WTC11 (cell line): ENCODE data around the gene CD79B. TPM values are rescaled to one million over a fixed set of nuclear protein-coding genes. Genes with fewer than 3 reads are reported as not detected.
A peak's percentile ranks its signal among the peaks of the same experiment; 100 is the strongest.
"Not testable (repeated sequence)": the region's sequence is repeated elsewhere in the genome, so short reads cannot be mapped to it uniquely, and the experiment has no call there.

Experiments used
- ATAC-seq: fragments of 200-7000 bp; cut with Tn5 transposase; 2 replicates; pipeline ENCODE4 v1.10.0; 2021; ENCODE audit warnings: mild to moderate bottlenecking, moderate library complexity
- CTCF ChIA-PET: fragments of 300-600 bp; sonication (Branson Sonifier 250); formaldehyde crosslinking; loops from one replicate; lab custom pipeline; 2021; ENCODE audit warnings: antibody characterized with exemption; lab: Charles Lee
- POLR2A ChIA-PET: fragments of 350-600 bp; sonication (Branson Sonifier 250); formaldehyde crosslinking; loops from one replicate; lab custom pipeline; 2021; ENCODE audit warnings: antibody characterized with exemption; lab: Charles Lee
- DNase-seq: peaks from one replicate; pipeline ENCODE4 v3.0.0; 2021; ENCODE audit warnings: low spot score
- H3K27ac Mint-ChIP-seq: 2 replicates; pipeline ENCODE4 v1.8.0; 2021; ENCODE audit warnings: mixed read lengths
- H3K27me3 Mint-ChIP-seq: 2 replicates; pipeline ENCODE4 v1.8.0; 2021; ENCODE audit warnings: low read depth, mild to moderate bottlenecking, moderate library complexity, mixed read lengths
- H3K36me3 Mint-ChIP-seq: 2 replicates; pipeline ENCODE4 v1.8.0; 2021; ENCODE audit warnings: mixed read lengths
- H3K4me1 Mint-ChIP-seq: 2 replicates; pipeline ENCODE4 v1.8.0; 2022; ENCODE audit warnings: mixed read lengths
- H3K4me3 Mint-ChIP-seq: 2 replicates; pipeline ENCODE4 v1.8.0; 2021; ENCODE audit warnings: mild to moderate bottlenecking, moderate library complexity, mixed read lengths
- H3K9me3 Mint-ChIP-seq: 2 replicates; pipeline ENCODE4 v1.8.0; 2021; ENCODE audit warnings: mixed read lengths
- CREM ChIP-seq: sonication (generic); formaldehyde crosslinking; IDR thresholded peaks from 2 replicates; pipeline ENCODE4 v1.8.1; 2022; ENCODE audit warnings: mild to moderate bottlenecking, missing genetic modification reagents, moderate library complexity
- CTCF ChIP-seq: fragments of 200-600 bp; IDR thresholded peaks from 2 replicates; pipeline ENCODE4 v1.8.0; 2022; ENCODE audit warnings: antibody characterized with exemption
- ELF4 ChIP-seq: sonication (generic); formaldehyde crosslinking; IDR thresholded peaks from 2 replicates; pipeline ENCODE4 v1.8.1; 2022; ENCODE audit warnings: low read depth, mild to moderate bottlenecking, moderate library complexity, missing genetic modification reagents
- FOXP4 ChIP-seq: sonication (generic); formaldehyde crosslinking; IDR thresholded peaks from 2 replicates; pipeline ENCODE4 v1.8.0; 2022; ENCODE audit warnings: mild to moderate bottlenecking, missing genetic modification reagents
- GABPB1 ChIP-seq: sonication (generic); formaldehyde crosslinking; IDR thresholded peaks from 2 replicates; pipeline ENCODE4 v1.8.1; 2023; ENCODE audit warnings: mild to moderate bottlenecking, missing genetic modification reagents
- NFATC4 ChIP-seq: fragments of 250-450 bp; sonication (Bioruptor Pico); IDR thresholded peaks from 2 replicates; pipeline ENCODE4 v1.9.0; 2021; ENCODE audit warnings: mild to moderate bottlenecking
- TP53 ChIP-seq: sonication (generic); formaldehyde crosslinking; IDR thresholded peaks from 2 replicates; pipeline ENCODE4 v1.8.1; 2023; ENCODE audit warnings: mild to moderate bottlenecking, missing genetic modification reagents
- USF1 ChIP-seq: sonication (generic); formaldehyde crosslinking; IDR thresholded peaks from 2 replicates; pipeline ENCODE4 v1.8.0; 2022; ENCODE audit warnings: mild to moderate bottlenecking, missing genetic modification reagents
- ZBTB21 ChIP-seq: sonication (generic); formaldehyde crosslinking; IDR thresholded peaks from 2 replicates; pipeline ENCODE4 v1.8.1; 2023; ENCODE audit warnings: mild to moderate bottlenecking, missing genetic modification reagents, borderline replicate concordance
- ZNF219 ChIP-seq: sonication (generic); formaldehyde crosslinking; IDR thresholded peaks from 2 replicates; pipeline ENCODE4 v1.8.0; 2023; ENCODE audit warnings: missing genetic modification reagents, mild to moderate bottlenecking, borderline replicate concordance
- ZNF396 ChIP-seq: fragments of 250-450 bp; sonication (Bioruptor Pico); IDR thresholded peaks from 2 replicates; pipeline ENCODE4 v1.8.0; 2021; ENCODE audit warnings: mild to moderate bottlenecking, moderate library complexity, borderline replicate concordance
- total RNA-seq: library from RNA; stranded (reverse); gene quantifications from 3 replicates; pipeline ENCODE4 v1.2.3, GENCODE V29; 2021
- TF ChIP-seq, protein P1 (sequence below): sonication (generic); formaldehyde crosslinking; conservative IDR thresholded peaks from 2 replicates; pipeline ENCODE4 v1.8.1; 2022; ENCODE audit warnings: mild to moderate bottlenecking, missing genetic modification reagents

Gene CD79B
- total RNA-seq, 1 experiment from 2014 or later = 3.0 TPM

DNA sequence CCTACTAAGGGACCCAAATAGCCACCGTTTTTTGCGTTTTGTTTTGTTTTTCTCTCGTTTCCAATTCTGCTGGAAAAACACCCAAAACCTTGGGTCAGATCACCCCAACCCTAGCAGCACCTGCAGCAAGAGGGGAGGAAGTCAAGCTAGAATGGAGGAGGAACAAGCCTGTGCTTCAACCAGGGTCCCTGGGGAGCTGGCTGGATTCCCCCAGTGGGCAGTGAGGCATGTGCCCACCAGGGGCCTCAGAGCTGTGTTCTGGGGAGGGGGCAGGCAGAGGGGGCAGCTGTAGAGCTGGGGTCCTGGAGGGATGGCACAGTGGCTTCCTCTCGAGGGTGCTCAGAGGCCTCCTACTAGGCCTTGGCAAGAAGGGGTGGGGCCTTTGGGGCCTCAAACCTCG lies 6.5 kb downstream of the CD79B start:
- POLR2A ChIA-PET = no interaction called here
- CTCF ChIA-PET = interaction anchor here (0.6 to 1.2 kb wide), 4 partner anchors 21 to 100 kb away, joined by 3 to 4 read pairs (median 3); no protein-coding TSS in a partner anchor
- Mint-ChIP-seq H3K27ac (no peak overlapping the region), H3K4me1 (peaks cover under 1% of the 10 kb centered on the region), H3K27me3 (no peaks in the 10 kb centered on the region), H3K36me3 (no peaks in the 10 kb centered on the region), H3K9me3 (no peaks in the 10 kb centered on the region), H3K4me3 (no peak overlapping the region)
- no peak for DNase-seq
- no peak for ATAC-seq
- TF ChIP-seq ZNF219 (CRISPR knock-in tag) (no peak), ZNF396 (CRISPR knock-in tag) (no peak), GABPB1 (CRISPR knock-in tag) (no peak), NFATC4 (no peak), USF1 (CRISPR knock-in tag) (no peak), TP53 (CRISPR knock-in tag) (no peak), FOXP4 (CRISPR knock-in tag) (no peak), ELF4 (no peak), CREM (CRISPR knock-in tag) (no peak)
- TF ChIP-seq, protein P1, sequence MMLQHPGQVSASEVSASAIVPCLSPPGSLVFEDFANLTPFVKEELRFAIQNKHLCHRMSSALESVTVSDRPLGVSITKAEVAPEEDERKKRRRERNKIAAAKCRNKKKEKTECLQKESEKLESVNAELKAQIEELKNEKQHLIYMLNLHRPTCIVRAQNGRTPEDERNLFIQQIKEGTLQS (CRISPR knock-in tag) = no peak

DNA sequence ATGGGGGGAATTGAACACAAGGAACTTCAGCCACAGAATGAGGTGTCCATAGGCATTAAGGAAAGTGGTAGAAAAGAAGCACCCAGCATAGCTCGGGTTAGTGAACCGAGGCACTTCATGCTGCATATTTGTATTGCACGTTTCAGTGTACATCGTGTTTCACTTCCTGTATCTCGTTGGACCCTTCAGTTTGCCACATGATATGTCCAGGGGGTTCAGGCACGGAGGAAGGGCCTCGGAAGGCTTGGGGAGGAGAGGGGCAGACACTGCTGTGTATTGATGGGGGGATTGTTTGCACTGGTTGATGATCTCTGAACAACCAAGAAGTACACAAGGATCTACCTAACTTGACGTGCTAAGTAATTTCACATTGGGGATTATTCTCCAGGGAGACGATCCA lies 9.7 kb downstream of the CD79B start:
- POLR2A ChIA-PET = interaction anchor here (0.7 kb wide), 1 partner anchor 86 kb away, joined by 3 read pairs; no protein-coding TSS in a partner anchor
- H3K4me3 Mint-ChIP-seq, H3K27me3 Mint-ChIP-seq: not testable (repeated sequence)

GRCh38 chr17:63920779-63921178 lies 11.4 kb downstream of the CD79B start:
- CTCF ChIA-PET = interaction anchor here (1.0 to 4.5 kb wide), 9 partner anchors 10 to 213 kb away, joined by 3 to 170 read pairs (median 47); partner anchors contain the start of genes CD79B and CSHL1
- H3K36me3 Mint-ChIP-seq, DNase-seq: not testable (repeated sequence)

More for the DNA sequence above, 9.7 kb downstream of the CD79B start:
- H3K9me3 Mint-ChIP-seq, ATAC-seq, H3K27ac Mint-ChIP-seq, H3K36me3 Mint-ChIP-seq, DNase-seq: not testable (repeated sequence)
- CTCF ChIA-PET = interaction anchor here (1.1 to 1.9 kb wide), 5 partner anchors 10 to 68 kb away, joined by 3 to 7 read pairs (median 4); partner anchors contain the start of genes CD79B and CSHL1
- H3K4me1 Mint-ChIP-seq = peaks cover 16% of the 10 kb centered on the region

GRCh38 chr17:63920050-63920449 lies 12.1 kb downstream of the CD79B start:
- not testable (repeated sequence) for H3K36me3 Mint-ChIP-seq, H3K27ac Mint-ChIP-seq, DNase-seq, H3K9me3 Mint-ChIP-seq, H3K4me3 Mint-ChIP-seq
- H3K4me1 Mint-ChIP-seq = peaks cover 16% of the 10 kb centered on the region
- POLR2A ChIA-PET = interaction anchor here (0.7 to 1.6 kb wide), 3 partner anchors 11 to 258 kb away, joined by 3 to 9 read pairs (median 8); no protein-coding TSS in a partner anchor
- peak; percentile 79 for TF ChIP-seq GABPB1 (CRISPR knock-in tag)
- TF ChIP-seq, all 79 proteins: peak for 1; not testable (repeated sequence) for 78
- not testable (repeated sequence) for ATAC-seq, H3K27me3 Mint-ChIP-seq
- CTCF ChIA-PET = interaction anchor here (0.6 to 4.5 kb wide), 40 partner anchors 9 to 362 kb away, joined by 3 to 170 read pairs (median 15); partner anchors contain the start of genes CD79B, CSH2, CSHL1 and ERN1

More at GRCh38 chr17:63920779-63921178, 11.4 kb downstream of the CD79B start:
- not testable (repeated sequence) for H3K9me3 Mint-ChIP-seq, H3K4me3 Mint-ChIP-seq, ATAC-seq, H3K27me3 Mint-ChIP-seq, H3K27ac Mint-ChIP-seq
- peaks cover 16% of the 10 kb centered on the region for H3K4me1 Mint-ChIP-seq
- POLR2A ChIA-PET = interaction anchor here (1.6 kb wide), 1 partner anchor 10 kb away, joined by 3 read pairs; no protein-coding TSS in a partner anchor

DNA sequence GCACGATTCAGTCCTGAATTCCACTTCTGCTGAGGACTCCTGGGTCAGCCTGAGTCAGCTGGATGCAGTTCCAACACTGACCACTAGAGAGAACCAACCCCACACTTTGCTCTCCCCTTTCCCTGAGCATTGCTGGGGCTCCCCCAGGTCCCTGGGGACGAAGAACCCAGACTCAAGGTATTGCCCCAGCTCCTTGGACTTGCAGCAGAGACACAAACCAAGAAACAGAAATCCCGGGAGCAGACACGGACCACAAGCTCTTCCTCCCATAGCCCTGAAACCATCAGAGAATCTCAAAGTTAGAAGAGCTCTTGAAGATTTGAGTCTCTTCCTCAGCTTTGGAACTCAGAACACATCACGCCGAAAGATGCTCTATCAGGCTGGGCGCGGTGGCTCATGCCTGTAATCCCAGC lies 12.8 kb downstream of the CD79B start:
- no peaks in the 10 kb centered on the region for H3K36me3 Mint-ChIP-seq
- H3K4me1 Mint-ChIP-seq = peaks cover 16% of the 10 kb centered on the region
- DNase-seq (peak; percentile 81), ATAC-seq (peak; percentile 95)
- H3K27me3 Mint-ChIP-seq = peaks cover 3% of the 10 kb centered on the region; the same call in 1 of the 2 replicates
- peak overlapping the region; percentile 46; the same call in 1 of the 2 replicates for H3K4me3 Mint-ChIP-seq
- H3K9me3 Mint-ChIP-seq = no peaks in the 10 kb centered on the region
- CTCF ChIA-PET = interaction anchor here (0.6 to 4.5 kb wide), 49 partner anchors 8 to 363 kb away, joined by 3 to 170 read pairs (median 10); partner anchors contain the start of genes CD79B, CSH2, CSHL1 and ERN1
- POLR2A ChIA-PET = interaction anchor here (0.6 to 1.6 kb wide), 4 partner anchors 11 to 225 kb away, joined by 3 to 9 read pairs (median 4); no protein-coding TSS in a partner anchor
- peak; percentile 97 for TF ChIP-seq CTCF
- no peak for TF ChIP-seq ZBTB21 (CRISPR knock-in tag)
- H3K27ac Mint-ChIP-seq = no peak overlapping the region

- not testable (repeated sequence) for H3K36me3 Mint-ChIP-seq, DNase-seq, ATAC-seq, H3K27me3 Mint-ChIP-seq, H3K9me3 Mint-ChIP-seq, H3K27ac Mint-ChIP-seq
- Mint-ChIP-seq H3K4me1 (peaks cover 16% of the 10 kb centered on the region), H3K4me3 (peak within 1 kb of the TSS; percentile 46)
- CTCF ChIA-PET = interaction anchor here (0.6 to 4.5 kb wide), 47 partner anchors 8 to 356 kb away, joined by 3 to 170 read pairs (median 12); partner anchors contain the start of genes CD79B, CSH2, CSHL1 and ERN1
- POLR2A ChIA-PET = interaction anchor here (0.6 to 1.4 kb wide), 4 partner anchors 28 to 224 kb away, joined by 3 to 9 read pairs (median 4); no protein-coding TSS in a partner anchor
Measured at GRCh38 chr17:63918789-63919305, 13.3 kb downstream of the CD79B start, which contains the start of gene GH1. Gene GH1, minus strand, starts transcription at chr17:63918839. Its CDS starts 63 bp downstream, at chr17:63918776.
